LNCaP clone FGC (cell line): ENCODE measurements around the gene RASGRF1.

Experiments
- DNase-seq: peaks from one replicate; pipeline ENCODE4 v3.0.0-alpha.2; 2011; ENCODE audit warnings: low read depth
- H3K4me3 ChIP-seq: 2 replicates; pipeline ENCODE4 v1.5.1; 2011; ENCODE audit warnings: mild to moderate bottlenecking, low read depth, low read length, control low read depth
- TF ChIP-seq, protein P1 (sequence below): IDR thresholded peaks from 2 replicates; pipeline ENCODE4 v1.5.1; 2012; ENCODE audit warnings: mild to moderate bottlenecking; ENCODE audit not compliant: control insufficient read depth, insufficient read depth; ENCODE audit errors: extremely low read depth

RASGRF1 gene

DNA sequence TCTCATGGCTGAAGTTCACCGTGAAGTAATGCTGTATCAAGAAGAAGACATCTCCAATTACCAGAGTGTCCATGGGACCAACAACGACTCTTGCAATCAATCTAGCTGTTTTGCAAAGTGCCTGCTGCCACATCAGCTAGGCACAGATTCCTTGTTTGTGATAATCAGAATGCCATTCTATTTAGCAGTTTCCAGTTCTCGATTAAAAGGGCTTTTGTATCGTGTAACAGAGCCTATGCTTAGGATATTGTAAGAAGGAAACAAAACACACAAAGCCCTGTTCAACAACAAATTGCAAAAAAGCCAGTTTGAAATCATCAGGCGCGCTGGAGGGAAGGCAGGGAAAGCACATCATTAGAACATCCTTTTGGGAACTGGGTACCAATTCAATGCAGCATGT, 26.1 kb downstream of the RASGRF1 start:
- TF ChIP-seq, protein P1, sequence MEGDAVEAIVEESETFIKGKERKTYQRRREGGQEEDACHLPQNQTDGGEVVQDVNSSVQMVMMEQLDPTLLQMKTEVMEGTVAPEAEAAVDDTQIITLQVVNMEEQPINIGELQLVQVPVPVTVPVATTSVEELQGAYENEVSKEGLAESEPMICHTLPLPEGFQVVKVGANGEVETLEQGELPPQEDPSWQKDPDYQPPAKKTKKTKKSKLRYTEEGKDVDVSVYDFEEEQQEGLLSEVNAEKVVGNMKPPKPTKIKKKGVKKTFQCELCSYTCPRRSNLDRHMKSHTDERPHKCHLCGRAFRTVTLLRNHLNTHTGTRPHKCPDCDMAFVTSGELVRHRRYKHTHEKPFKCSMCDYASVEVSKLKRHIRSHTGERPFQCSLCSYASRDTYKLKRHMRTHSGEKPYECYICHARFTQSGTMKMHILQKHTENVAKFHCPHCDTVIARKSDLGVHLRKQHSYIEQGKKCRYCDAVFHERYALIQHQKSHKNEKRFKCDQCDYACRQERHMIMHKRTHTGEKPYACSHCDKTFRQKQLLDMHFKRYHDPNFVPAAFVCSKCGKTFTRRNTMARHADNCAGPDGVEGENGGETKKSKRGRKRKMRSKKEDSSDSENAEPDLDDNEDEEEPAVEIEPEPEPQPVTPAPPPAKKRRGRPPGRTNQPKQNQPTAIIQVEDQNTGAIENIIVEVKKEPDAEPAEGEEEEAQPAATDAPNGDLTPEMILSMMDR, result no peak
- no peak for DNase-seq
- H3K4me3 ChIP-seq, result no peak overlapping the region

- no peak for DNase-seq
- TF ChIP-seq, protein P1, result no peak
- no peak overlapping the region for H3K4me3 ChIP-seq
These were observed 30.4 kb downstream of the RASGRF1 start for GRCh38 chr15:79060175-79060574.

DNA sequence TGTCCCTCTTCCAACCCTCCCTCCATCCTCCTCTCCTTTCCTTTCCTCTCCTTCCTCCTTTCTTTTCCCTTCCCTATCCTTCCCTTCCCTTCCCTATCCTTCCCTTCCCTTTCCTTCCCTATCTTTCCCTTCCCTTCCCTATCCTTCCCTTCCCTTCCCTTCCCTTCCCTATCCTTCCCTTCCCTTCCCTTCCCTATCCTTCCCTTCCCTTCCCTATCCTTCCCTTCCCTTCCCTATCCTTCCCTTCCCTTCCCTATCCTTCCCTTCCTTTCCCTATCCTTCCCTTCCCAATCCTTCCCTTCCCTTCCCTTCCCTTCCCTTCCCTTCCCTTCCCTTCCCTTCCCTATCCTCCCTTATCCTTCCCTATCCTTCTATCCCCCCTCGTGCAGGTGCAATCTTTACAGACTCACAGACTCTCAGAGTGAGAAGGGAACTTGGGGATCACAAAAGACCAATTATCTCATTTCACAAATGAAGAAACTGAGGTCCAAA, 31.5 kb downstream of the RASGRF1 start:
- no peak overlapping the region for H3K4me3 ChIP-seq
- TF ChIP-seq, protein P1, result no peak
- no peak for DNase-seq

GRCh38 chr15:79058260-79058850, 32.2 kb downstream of the RASGRF1 start:
- H3K4me3 ChIP-seq, result no peak overlapping the region
- TF ChIP-seq, protein P1, result no peak
- DNase-seq, result no peak

- TF ChIP-seq, protein P1, result no peak
- no peak for DNase-seq
- no peak overlapping the region for H3K4me3 ChIP-seq
These were observed 33.5 kb downstream of the RASGRF1 start for GRCh38 chr15:79057050-79057449.

- H3K4me3 ChIP-seq, result no peak overlapping the region
- TF ChIP-seq, protein P1, result no peak
- no peak for DNase-seq
These were observed 36.2 kb downstream of the RASGRF1 start for GRCh38 chr15:79054350-79054749.

GRCh38 chr15:79053894-79054293, 36.7 kb downstream of the RASGRF1 start:
- TF ChIP-seq, protein P1, result no peak
- no peak overlapping the region for H3K4me3 ChIP-seq
- DNase-seq, result no peak
